Lower lobe of right lung (tissue), 2 donors: ENCODE measurements around the gene PDE6H. TPM values are rescaled to one million over a fixed set of nuclear protein-coding genes. Genes with fewer than 3 reads are reported as not detected.
A peak's percentile ranks its signal among the peaks of the same experiment; 100 is the strongest.

Source experiments
- ATAC-seq, 2 donors: fragments of 200-7000 bp; cut with Tn5 transposase; one replicate each; pipeline ENCODE4 v1.9.1; 2020 to 2022; ENCODE audit warnings: mild to moderate bottlenecking in 2 of 2, moderate library complexity in 2 of 2
- DNase-seq: peaks from one replicate; pipeline ENCODE4 v3.0.0-alpha.2; 2020
- H3K27ac ChIP-seq: fragments of 200-600 bp; one replicate; pipeline ENCODE4 v1.8.0; 2022
- H3K27me3 ChIP-seq: fragments of 200-600 bp; one replicate; pipeline ENCODE4 v1.8.0; 2022; ENCODE audit warnings: low read depth
- H3K36me3 ChIP-seq: fragments of 200-600 bp; one replicate; pipeline ENCODE4 v1.8.0; 2022; ENCODE audit warnings: mild to moderate bottlenecking
- H3K4me1 ChIP-seq: fragments of 200-600 bp; one replicate; pipeline ENCODE4 v1.8.0; 2022
- H3K4me3 ChIP-seq: fragments of 200-600 bp; one replicate; pipeline ENCODE4 v1.8.0; 2022; ENCODE audit warnings: mild to moderate bottlenecking
- H3K9me3 ChIP-seq: fragments of 200-600 bp; one replicate; pipeline ENCODE4 v1.8.0; 2022
- intact Hi-C: fragments of 100-400 bp; cut with DNase I; formaldehyde crosslinking; loops from one replicate; pipeline ENCODE4 v1.11.0; 2022
- total RNA-seq: library from RNA; stranded (reverse); fragmentation: NEBNext Ultra II Directional; extraction: Animal tissue kit (Norgen Biotek cat#: 25700); gene quantifications from one replicate; pipeline ENCODE4 v1.2.1, GENCODE V29; 2021
- TF ChIP-seq, protein P1 (sequence below): fragments of 200-600 bp; IDR thresholded peaks from one replicate; pipeline ENCODE4 v1.8.0; 2022; ENCODE audit warnings: antibody characterized with exemption, mild to moderate bottlenecking
- donor health status: DM: no; HTN: yes; CAD: no; lungs with severe emphysema.

Gene PDE6H
- total RNA-seq, 1 donor from 2014 or later = 0.53 TPM

DNA sequence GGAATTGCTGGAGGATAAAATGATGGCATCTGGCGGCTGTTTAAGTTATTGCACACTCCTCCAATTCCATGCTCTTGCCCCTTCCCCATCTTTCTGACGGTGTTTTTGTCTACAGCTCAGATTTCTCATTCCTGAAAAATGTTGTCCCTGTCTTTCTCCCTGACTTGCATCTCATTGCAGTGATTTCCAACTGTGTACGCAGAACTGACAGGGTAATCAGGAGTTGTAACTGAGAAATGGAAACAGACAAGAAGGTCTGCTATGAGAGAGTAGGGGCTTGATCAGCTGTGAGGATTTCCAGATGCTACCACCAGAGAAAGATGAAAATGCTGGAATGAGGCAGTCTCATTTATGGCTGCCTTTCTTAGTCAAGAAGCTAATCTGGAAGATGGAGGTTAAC is 35.8 kb upstream of the PDE6H start:
- DNase-seq (no peak), ATAC-seq (no peak)
- intact Hi-C loops = no loop called here
- Histone ChIP-seq H3K9me3 (no peaks in the 10 kb centered on the region), H3K4me3 (no peak overlapping the region), H3K27ac (no peak overlapping the region), H3K27me3 (no peaks in the 10 kb centered on the region), H3K36me3 (peaks cover 7% of the 10 kb centered on the region), H3K4me1 (no peaks in the 10 kb centered on the region)
- TF ChIP-seq, protein P1, sequence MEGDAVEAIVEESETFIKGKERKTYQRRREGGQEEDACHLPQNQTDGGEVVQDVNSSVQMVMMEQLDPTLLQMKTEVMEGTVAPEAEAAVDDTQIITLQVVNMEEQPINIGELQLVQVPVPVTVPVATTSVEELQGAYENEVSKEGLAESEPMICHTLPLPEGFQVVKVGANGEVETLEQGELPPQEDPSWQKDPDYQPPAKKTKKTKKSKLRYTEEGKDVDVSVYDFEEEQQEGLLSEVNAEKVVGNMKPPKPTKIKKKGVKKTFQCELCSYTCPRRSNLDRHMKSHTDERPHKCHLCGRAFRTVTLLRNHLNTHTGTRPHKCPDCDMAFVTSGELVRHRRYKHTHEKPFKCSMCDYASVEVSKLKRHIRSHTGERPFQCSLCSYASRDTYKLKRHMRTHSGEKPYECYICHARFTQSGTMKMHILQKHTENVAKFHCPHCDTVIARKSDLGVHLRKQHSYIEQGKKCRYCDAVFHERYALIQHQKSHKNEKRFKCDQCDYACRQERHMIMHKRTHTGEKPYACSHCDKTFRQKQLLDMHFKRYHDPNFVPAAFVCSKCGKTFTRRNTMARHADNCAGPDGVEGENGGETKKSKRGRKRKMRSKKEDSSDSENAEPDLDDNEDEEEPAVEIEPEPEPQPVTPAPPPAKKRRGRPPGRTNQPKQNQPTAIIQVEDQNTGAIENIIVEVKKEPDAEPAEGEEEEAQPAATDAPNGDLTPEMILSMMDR = no peak

DNA sequence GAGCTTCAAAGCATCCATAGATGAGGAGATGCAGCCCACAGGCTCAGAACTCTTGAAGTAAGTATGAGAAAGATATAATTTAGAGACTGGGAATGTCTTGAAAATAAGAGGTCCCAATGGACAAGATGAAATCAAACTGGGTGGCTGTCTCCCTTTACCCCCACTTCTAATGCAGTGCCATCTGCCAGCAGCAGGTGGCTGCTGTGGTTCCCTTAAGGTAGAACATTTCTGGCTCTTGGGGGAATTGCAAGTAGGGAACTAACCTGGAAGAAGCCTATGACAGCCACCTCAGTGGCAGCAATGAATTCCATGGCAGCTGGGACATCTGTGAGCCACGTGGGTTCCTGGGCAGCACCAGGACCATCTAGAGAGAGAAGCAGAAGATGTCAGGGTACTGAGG is 35.2 kb upstream of the PDE6H start:
- no peak overlapping the region for H3K27ac ChIP-seq
- TF ChIP-seq, protein P1 = no peak
- DNase-seq (no peak), ATAC-seq (no peak)
- H3K27me3 ChIP-seq = no peaks in the 10 kb centered on the region
- H3K36me3 ChIP-seq = peaks cover 13% of the 10 kb centered on the region
- intact Hi-C loops = no loop called here
- no peaks in the 10 kb centered on the region for H3K9me3 ChIP-seq
- H3K4me3 ChIP-seq = no peak overlapping the region
- H3K4me1 ChIP-seq = no peaks in the 10 kb centered on the region

DNA sequence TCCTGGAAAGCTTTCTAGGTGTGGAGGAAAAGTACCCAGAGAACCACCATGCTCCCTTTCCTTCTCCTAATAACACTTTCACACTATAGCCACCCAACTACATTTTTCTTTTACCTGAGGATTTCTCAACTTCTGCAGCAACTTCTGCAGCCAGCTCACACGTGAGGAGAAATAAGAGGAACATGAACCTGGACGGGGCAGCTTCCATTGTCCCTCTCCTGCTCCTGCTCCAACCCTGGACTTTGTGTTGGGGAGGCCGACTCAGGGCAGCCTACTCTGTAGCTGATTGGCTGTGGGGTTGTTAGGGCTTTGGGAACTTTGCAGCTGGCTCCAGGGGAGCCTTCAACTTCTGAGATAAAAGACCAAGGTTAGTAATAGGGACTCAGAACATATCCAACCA is 34.5 kb upstream of the PDE6H start, which contains the start of gene ERP27:
ERP27 (minus strand) TSS at position 237 of the 400 bp plus-strand sequence; CDS start at position 208, 29 bp downstream.
- DNase-seq (no peak), ATAC-seq (no peak)
- TF ChIP-seq, protein P1 = no peak
- Histone ChIP-seq H3K27me3 (no peaks in the 10 kb centered on the region), H3K4me1 (no peaks in the 10 kb centered on the region), H3K27ac (no peak within 1 kb of the TSS), H3K36me3 (peaks cover 19% of the 10 kb centered on the region), H3K4me3 (no peak within 1 kb of the TSS), H3K9me3 (no peaks in the 10 kb centered on the region)
- intact Hi-C loops = no loop called here

DNA sequence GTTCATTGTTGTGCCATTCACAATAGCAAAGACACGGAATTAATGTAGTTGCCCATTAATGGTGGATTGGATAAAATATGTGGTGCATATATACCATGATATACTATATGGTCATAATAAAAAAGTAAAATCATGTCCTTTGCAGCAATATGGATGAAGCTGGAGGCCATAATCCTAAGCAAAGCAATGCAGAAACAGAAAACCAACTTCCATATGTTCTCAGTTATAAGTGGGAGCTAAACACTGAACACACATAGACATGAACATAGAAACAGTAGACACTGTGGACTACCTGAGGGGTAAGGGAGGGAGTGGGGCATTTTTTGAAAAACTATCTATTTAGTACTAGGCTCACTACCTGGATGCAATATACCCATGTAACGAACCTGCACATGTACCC is 31.5 kb upstream of the PDE6H start:
- Histone ChIP-seq H3K27ac (no peak overlapping the region), H3K36me3 (peaks cover 44% of the 10 kb centered on the region)
- ATAC-seq = no peak

DNA sequence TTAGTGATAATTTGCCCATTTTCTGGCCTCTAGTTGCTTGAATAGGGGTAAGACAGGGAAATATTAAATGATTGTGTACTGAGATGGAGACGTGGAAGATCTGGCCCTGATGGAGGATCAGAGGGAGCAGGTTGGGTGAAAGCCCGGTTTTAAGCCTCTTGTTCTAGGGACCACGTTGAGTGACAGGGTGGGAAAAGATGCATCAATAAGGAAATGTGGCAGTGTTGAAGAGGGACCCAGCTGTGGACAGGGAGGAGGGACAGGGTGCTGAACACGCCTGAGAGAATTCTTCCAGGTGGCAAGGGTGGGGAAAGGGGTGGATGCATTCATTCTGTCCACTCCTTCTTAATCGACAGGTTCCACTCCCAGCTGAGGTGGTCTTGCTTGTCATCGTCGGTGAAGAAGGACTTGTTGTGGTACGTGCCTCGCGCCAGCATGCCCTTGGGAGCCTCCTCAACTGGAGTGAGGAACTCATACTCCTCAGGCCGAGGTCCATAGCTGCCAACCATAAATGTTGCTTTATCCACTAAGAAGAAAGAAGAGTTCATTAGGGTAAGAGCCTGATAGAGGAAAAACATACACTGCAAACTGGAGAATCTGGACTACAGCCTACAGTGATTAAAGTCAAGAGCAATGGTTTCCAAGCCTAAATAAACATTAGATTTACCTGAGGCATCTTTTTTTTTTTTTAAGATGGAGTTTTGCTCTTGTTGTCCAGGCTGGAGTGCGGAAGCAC is 30.5 kb upstream of the PDE6H start:
- Histone ChIP-seq H3K4me1 (peaks cover 21% of the 10 kb centered on the region), H3K9me3 (no peaks in the 10 kb centered on the region), H3K36me3 (peaks cover 54% of the 10 kb centered on the region), H3K4me3 (no peak overlapping the region), H3K27me3 (no peaks in the 10 kb centered on the region), H3K27ac (no peak overlapping the region)
- TF ChIP-seq, protein P1 = no peak
- DNase-seq (no peak), ATAC-seq (peak; percentile 23 to 52)
- intact Hi-C loops = no loop called here

More for the DNA sequence above, 31.5 kb upstream of the PDE6H start:
- TF ChIP-seq, protein P1 = no peak
- intact Hi-C loops = no loop called here
- DNase-seq = no peak
- H3K9me3 ChIP-seq = no peaks in the 10 kb centered on the region
- H3K4me3 ChIP-seq = no peak overlapping the region
- no peaks in the 10 kb centered on the region for H3K27me3 ChIP-seq
- H3K4me1 ChIP-seq = peaks cover 11% of the 10 kb centered on the region
